Duodenal mucosa (tissue), 2 donors: ENCODE data around the gene CAMK1.

ENCODE experiments used
- H3K27ac ChIP-seq: one replicate; pipeline ENCODE4 v1.7.0; 2013; ENCODE audit warnings: low read depth, low read length
- H3K27me3 ChIP-seq, 2 donors: one replicate each; pipeline ENCODE4 v1.7.0; 2013; ENCODE audit warnings: low read length in 2 of 2, control low read depth in 1 of 2; ENCODE audit not compliant: insufficient read depth in 2 of 2, control insufficient read depth in 1 of 2
- H3K36me3 ChIP-seq, 2 donors: one replicate each; pipeline ENCODE4 v1.7.0; 2013; ENCODE audit warnings: low read length in 2 of 2, control low read depth in 1 of 2; ENCODE audit not compliant: insufficient read depth in 2 of 2, control insufficient read depth in 1 of 2
- H3K4me1 ChIP-seq, 2 donors: one replicate each; pipeline ENCODE4 v1.7.0; 2013; ENCODE audit warnings: low read length in 2 of 2, control low read depth in 1 of 2; ENCODE audit not compliant: insufficient read depth in 2 of 2, control insufficient read depth in 1 of 2
- H3K4me3 ChIP-seq, 2 donors: one replicate each; pipeline ENCODE4 v1.7.0; 2013; ENCODE audit warnings: low read length in 2 of 2, low read depth in 1 of 2
- H3K9ac ChIP-seq, 2 donors: one replicate each; pipeline ENCODE4 v1.7.0; 2013; ENCODE audit warnings: low read length in 2 of 2, low read depth in 1 of 2
- H3K9me3 ChIP-seq, 2 donors: one replicate each; pipeline ENCODE4 v1.7.0; 2013; ENCODE audit warnings: low read length in 2 of 2, control low read depth in 1 of 2; ENCODE audit not compliant: control insufficient read depth in 1 of 2

Gene CAMK1

GRCh38 chr3:9794400-9794799 is 24.7 kb upstream of the CAMK1 start:
- Histone ChIP-seq H3K9ac (no peak overlapping the region), H3K27ac (no peak overlapping the region), H3K9me3 (no peaks in the 10 kb centered on the region), H3K27me3 (no peaks in the 10 kb centered on the region), H3K4me1 (peaks cover 17 to 32% of the 10 kb centered on the region in 2 donors), H3K4me3 (no peak overlapping the region), H3K36me3 (peaks cover 18 to 48% of the 10 kb centered on the region in 2 donors)

DNA sequence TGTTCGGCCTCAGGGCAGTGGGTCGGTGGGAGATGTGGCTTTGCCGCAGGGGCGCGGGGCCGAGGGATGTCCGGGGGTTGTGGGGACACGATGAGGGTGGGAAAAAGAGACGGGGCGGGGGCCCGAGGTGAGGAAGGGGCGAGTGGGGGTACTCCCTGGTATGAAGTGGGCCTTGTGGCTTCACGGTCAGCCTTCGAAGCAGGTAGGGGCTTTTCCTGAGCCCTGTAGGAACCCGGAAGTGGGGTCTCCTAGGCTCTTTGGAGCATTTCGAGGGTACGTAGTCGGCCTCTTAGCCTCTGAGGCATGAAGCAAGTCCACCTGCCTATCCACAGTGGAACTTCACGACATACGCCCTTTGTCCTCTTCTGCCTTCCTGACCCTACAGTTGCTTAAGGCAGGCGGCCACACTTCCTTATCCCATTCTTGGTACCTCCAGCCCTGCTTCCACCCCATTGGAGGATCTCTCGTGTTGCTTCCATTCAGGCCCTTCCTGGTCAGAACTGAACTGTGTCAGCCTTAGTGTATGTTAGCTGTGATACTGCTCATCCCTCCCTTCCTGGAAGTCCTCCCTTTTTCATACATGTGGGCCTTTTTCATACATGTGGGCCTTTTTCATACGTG is 23.5 kb upstream of the CAMK1 start:
- Histone ChIP-seq H3K4me3 (peak overlapping the region; percentile 92 to 96), H3K9ac (peak overlapping the region; percentile 94 to 99), H3K36me3 (peaks cover 18 to 43% of the 10 kb centered on the region in 2 donors), H3K4me1 (peaks cover 17 to 32% of the 10 kb centered on the region in 2 donors), H3K9me3 (no peaks in the 10 kb centered on the region), H3K27ac (peak overlapping the region; percentile 93), H3K27me3 (no peaks in the 10 kb centered on the region)

GRCh38 chr3:9792405-9793160 is 22.8 kb upstream of the CAMK1 start, which contains the start of the genes ARPC4 and TADA3:
Gene ARPC4, plus strand, starts transcription at chr3:9793082. Its CDS starts 40 bp downstream, at chr3:9793122.
Gene TADA3, minus strand, starts transcription at chr3:9792473. Its CDS starts 1,007 bp downstream, at chr3:9791466.
- Histone ChIP-seq H3K27me3 (no peaks in the 10 kb centered on the region), H3K9me3 (no peaks in the 10 kb centered on the region), H3K4me3 (peak within 1 kb of the TSS; percentile 92 to 96), H3K4me1 (peaks cover 17 to 35% of the 10 kb centered on the region in 2 donors), H3K9ac (peak within 1 kb of the TSS; percentile 94 to 99), H3K36me3 (peaks cover 15 to 42% of the 10 kb centered on the region in 2 donors), H3K27ac (peak within 1 kb of the TSS; percentile 93)

DNA sequence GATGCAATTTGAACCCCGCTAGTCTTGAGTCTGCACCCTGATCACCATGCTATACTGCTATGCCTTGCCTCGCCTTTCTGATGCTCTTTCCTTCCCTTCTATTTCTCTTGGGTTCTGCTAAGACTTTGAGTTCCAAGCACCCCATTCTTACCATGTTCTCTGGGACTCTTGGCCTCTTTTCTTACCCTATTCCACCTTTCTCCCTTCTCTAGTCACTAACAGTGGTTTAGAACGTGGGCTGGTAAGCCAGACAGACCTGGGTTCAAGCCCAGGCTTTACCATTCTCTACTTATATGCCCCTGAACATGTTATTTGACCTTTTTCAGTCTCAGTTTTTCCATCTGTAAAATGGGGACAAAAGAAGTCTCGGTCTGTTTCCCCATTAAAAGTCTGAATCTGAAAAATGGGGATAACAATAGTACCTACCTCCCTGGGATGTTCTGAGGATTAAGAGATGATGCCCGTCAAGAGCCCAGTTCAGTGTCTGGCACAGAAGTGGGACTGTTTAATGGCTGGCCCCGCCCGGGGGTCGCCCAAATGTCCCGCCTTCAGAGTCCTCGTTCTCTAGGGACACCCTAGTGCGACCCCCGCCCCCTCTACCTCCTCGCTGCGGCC is 22.1 kb upstream of the CAMK1 start:
- peak overlapping the region; percentile 92 to 96 for H3K4me3 ChIP-seq
- H3K9me3 ChIP-seq: no peaks in the 10 kb centered on the region
- H3K4me1 ChIP-seq: peaks cover 17 to 35% of the 10 kb centered on the region in 2 donors
- H3K27me3 ChIP-seq: no peaks in the 10 kb centered on the region
- H3K36me3 ChIP-seq: peaks cover 13 to 42% of the 10 kb centered on the region in 2 donors
- H3K27ac ChIP-seq: peak overlapping the region; percentile 93
- H3K9ac ChIP-seq: peak overlapping the region; percentile 94 to 99

GRCh38 chr3:9791127-9791526 is 21.4 kb upstream of the CAMK1 start:
- no peaks in the 10 kb centered on the region for H3K27me3 ChIP-seq
- H3K9me3 ChIP-seq: no peaks in the 10 kb centered on the region
- no peak overlapping the region for H3K27ac ChIP-seq
- peak overlapping the region in 1 of 2 donors; percentile 99 for H3K9ac ChIP-seq
- peaks cover 17 to 48% of the 10 kb centered on the region in 2 donors for H3K36me3 ChIP-seq
- H3K4me3 ChIP-seq: peak overlapping the region in 1 of 2 donors; percentile 96
- H3K4me1 ChIP-seq: peaks cover 17 to 35% of the 10 kb centered on the region in 2 donors

GRCh38 chr3:9787714-9788113 is 18.0 kb upstream of the CAMK1 start:
- H3K27me3 ChIP-seq: no peaks in the 10 kb centered on the region
- H3K36me3 ChIP-seq: peaks cover 21 to 56% of the 10 kb centered on the region in 2 donors
- H3K9me3 ChIP-seq: no peaks in the 10 kb centered on the region
- no peak overlapping the region for H3K4me3 ChIP-seq
- H3K4me1 ChIP-seq: peaks cover 6 to 20% of the 10 kb centered on the region in 2 donors
- H3K9ac ChIP-seq: no peak overlapping the region
- H3K27ac ChIP-seq: no peak overlapping the region

GRCh38 chr3:9786825-9787669 is 17.3 kb upstream of the CAMK1 start:
- no peaks in the 10 kb centered on the region for H3K9me3 ChIP-seq
- no peaks in the 10 kb centered on the region for H3K27me3 ChIP-seq
- H3K36me3 ChIP-seq: peaks cover 27 to 61% of the 10 kb centered on the region in 2 donors
- no peak overlapping the region for H3K4me3 ChIP-seq
- H3K27ac ChIP-seq: no peak overlapping the region
- H3K4me1 ChIP-seq: peaks cover 6 to 20% of the 10 kb centered on the region in 2 donors
- no peak overlapping the region for H3K9ac ChIP-seq

- peaks cover 29 to 64% of the 10 kb centered on the region in 2 donors for H3K36me3 ChIP-seq
- no peaks in the 10 kb centered on the region for H3K9me3 ChIP-seq
- H3K27me3 ChIP-seq: no peaks in the 10 kb centered on the region
- no peak overlapping the region for H3K27ac ChIP-seq
- no peak overlapping the region for H3K4me3 ChIP-seq
- H3K9ac ChIP-seq: no peak overlapping the region
- peaks cover 3 to 18% of the 10 kb centered on the region in 2 donors for H3K4me1 ChIP-seq
Observed at GRCh38 chr3:9786209-9786739, 16.5 kb upstream of the CAMK1 start.

DNA sequence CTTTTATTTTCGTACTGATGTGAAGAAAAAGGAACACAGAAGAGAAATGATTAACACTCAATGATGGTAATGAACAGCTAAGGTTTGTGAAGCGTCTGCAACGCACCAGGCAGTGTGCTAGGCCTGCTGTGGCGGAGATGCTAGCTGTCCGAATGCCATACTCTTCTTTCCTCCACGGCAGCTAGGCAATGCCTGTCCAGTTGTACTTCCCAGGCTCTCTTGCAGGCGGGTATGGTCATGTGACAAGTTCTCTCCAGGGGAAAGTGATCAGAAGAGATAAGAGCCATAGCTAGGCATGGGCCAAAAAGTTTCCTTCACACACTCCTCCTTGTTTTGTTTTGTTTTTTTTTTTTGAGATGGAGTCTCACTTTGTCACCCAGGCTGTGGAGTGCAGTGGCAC is 15.9 kb upstream of the CAMK1 start:
- H3K4me1 ChIP-seq: peaks cover 9 to 18% of the 10 kb centered on the region in 2 donors
- H3K9me3 ChIP-seq: no peaks in the 10 kb centered on the region
- H3K27me3 ChIP-seq: no peaks in the 10 kb centered on the region
- H3K4me3 ChIP-seq: no peak overlapping the region
- H3K36me3 ChIP-seq: peaks cover 29 to 60% of the 10 kb centered on the region in 2 donors
- no peak overlapping the region for H3K27ac ChIP-seq
- H3K9ac ChIP-seq: no peak overlapping the region
